Thyroid gland (tissue), 4 donors: Measurements from ENCODE around the gene AAGAB. TPM values are rescaled to one million over a fixed set of nuclear protein-coding genes. Genes with fewer than 3 reads are reported as not detected.

Source experiments
- DNase-seq, 2 donors: peaks; one replicate each; pipeline ENCODE4 v3.0.0-alpha.2; 2019
- H3K27ac ChIP-seq, 3 donors: fragments of 200-600 bp; sonication (generic); 1 replicate in 2 of 3; 2 replicates in 1 of 3; pipeline ENCODE4 v1.5.1; 2016 to 2019; ENCODE audit warnings: mild to moderate bottlenecking in 1 of 3, moderate library complexity in 1 of 3
- H3K27me3 ChIP-seq: fragments of 200-600 bp; sonication (generic); one replicate; pipeline ENCODE4 v1.5.1; 2019
- H3K36me3 ChIP-seq, 2 donors: fragments of 200-600 bp; sonication (generic); one replicate each; pipeline ENCODE4 v1.5.1; 2016 to 2019
- H3K4me1 ChIP-seq, 2 donors: fragments of 200-600 bp; sonication (generic); one replicate each; pipeline ENCODE4 v1.5.1; 2017 to 2019
- H3K4me3 ChIP-seq, 3 donors: fragments of 200-600 bp; sonication (generic); replicated peaks in 1 of 3; 1 replicate in 2 of 3; 2 replicates in 1 of 3; pipeline ENCODE4 v1.5.1; 2016; ENCODE audit warnings: mild to moderate bottlenecking in 1 of 3
- H3K9me3 ChIP-seq: fragments of 200-600 bp; sonication (generic); one replicate; pipeline ENCODE4 v1.5.1; 2017
- CTCF ChIP-seq, 6 experiments: fragments of 200-600 bp in 3 of 6; fragments of 450-650 bp in 3 of 6; sonication (generic) in 3 of 6; IDR thresholded peaks; one replicate each; pipeline ENCODE4 v1.5.1; 2016 to 2019; ENCODE audit warnings: antibody characterized with exemption in 6 of 6, mild to moderate bottlenecking in 2 of 6, inconsistent platforms in 1 of 6, moderate library complexity in 1 of 6
- POLR2A ChIP-seq, 2 donors: fragments of 450-650 bp; IDR thresholded peaks; one replicate each; pipeline ENCODE4 v1.6.1; 2017; ENCODE audit warnings: antibody characterized with exemption in 2 of 2, mild to moderate bottlenecking in 2 of 2, moderate library complexity in 1 of 2
- WGBS, 2 donors: methylation state at CpG; one replicate each; pipeline ENCODE4 v1.1.5; 2017; 5-methylcytosine and 5-hydroxymethylcytosine counted together
- intact Hi-C: fragments of 100-400 bp; cut with DNase I; formaldehyde crosslinking; loops from one replicate; pipeline ENCODE4 v1.15.1; 2023
- total RNA-seq, 4 donors: library from RNA; depleted of rRNA; stranded (reverse); fragments of >200 nt; gene quantifications; one replicate each; pipeline ENCODE4 v1.2.3, GENCODE V29; 2016

Gene AAGAB
- total RNA-seq, 4 donors from 2014 or later, result 53.7 to 61.9 (median 54.6) TPM

GRCh38 chr15:67186688-67187087 is 67.8 kb downstream of the AAGAB start:
- Histone ChIP-seq H3K9me3 (no peaks in the 10 kb centered on the region), H3K4me1 (peaks cover 18 to 23% of the 10 kb centered on the region in 2 donors), H3K4me3 (no peak overlapping the region), H3K36me3 (peaks cover 29 to 35% of the 10 kb centered on the region in 2 donors), H3K27ac (peak overlapping the region; percentile 36 to 71 (median 56)), H3K27me3 (no peaks in the 10 kb centered on the region)
- intact Hi-C loops, result no loop called here
- TF ChIP-seq CTCF (IDR thresholded peaks at IDR 0.05), result no peak
- no peak for TF ChIP-seq POLR2A (IDR thresholded peaks at IDR 0.05)
- DNase-seq, result no peak
- 82% methylated on average over 4 of the region's 4 CpGs; no CpG with 5 or more reads in 1 of the 2 donors for WGBS, 2 donors

GRCh38 chr15:67186226-67186649 is 68.2 kb downstream of the AAGAB start:
- Histone ChIP-seq H3K4me3 (no peak overlapping the region), H3K27me3 (no peaks in the 10 kb centered on the region), H3K9me3 (no peaks in the 10 kb centered on the region), H3K4me1 (peaks cover 18 to 23% of the 10 kb centered on the region in 2 donors), H3K27ac (peak overlapping the region; percentile 36 to 71 (median 56)), H3K36me3 (peaks cover 29 to 35% of the 10 kb centered on the region in 2 donors)
- peak in 1 of 2 donors; percentile 47 for DNase-seq
- intact Hi-C loops, result no loop called here
- TF ChIP-seq POLR2A (IDR thresholded peaks at IDR 0.05), result no peak
- TF ChIP-seq CTCF (IDR thresholded peaks at IDR 0.05), result no peak
- WGBS, 2 donors, result 59 to 60% methylated on average over 5 to 6 of the region's 6 CpGs

DNA sequence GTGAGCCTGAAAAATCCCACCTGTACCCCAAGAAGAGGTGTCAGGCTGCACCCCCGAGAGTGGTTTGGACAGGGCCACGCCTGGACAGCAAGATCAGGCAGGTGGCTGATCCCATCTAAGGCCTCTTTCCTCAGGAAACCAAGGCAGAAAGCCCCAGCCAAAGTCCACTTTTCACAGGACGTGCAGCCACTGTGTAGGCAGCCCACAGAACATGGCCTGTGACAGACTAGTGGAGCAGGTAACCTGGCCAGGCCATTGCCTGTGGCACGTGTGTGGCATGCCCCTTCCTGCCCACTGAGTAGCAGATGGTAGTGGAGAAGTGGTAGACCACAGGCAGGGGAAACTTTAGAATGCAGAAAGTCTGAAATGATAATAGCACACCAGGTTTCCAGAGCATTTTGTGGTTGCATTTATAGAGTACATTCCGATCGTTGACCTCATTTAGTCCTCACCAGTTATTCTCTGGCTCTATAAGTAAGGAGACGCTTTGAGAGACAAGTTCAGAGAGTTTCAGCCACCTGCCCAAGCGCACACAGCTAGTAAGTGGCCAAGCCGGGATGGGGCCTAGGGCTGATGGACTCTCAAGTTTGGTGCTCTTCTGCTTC is 68.7 kb downstream of the AAGAB start:
- H3K4me1 ChIP-seq, result peaks cover 18 to 23% of the 10 kb centered on the region in 2 donors
- DNase-seq, result no peak
- H3K27ac ChIP-seq, result peak overlapping the region; percentile 36 to 71 (median 56)
- H3K9me3 ChIP-seq, result no peaks in the 10 kb centered on the region
- no peaks in the 10 kb centered on the region for H3K27me3 ChIP-seq
- 80 to 89% methylated on average over 9 of the region's 9 CpGs for WGBS, 2 donors
- peaks cover 26 to 34% of the 10 kb centered on the region in 2 donors for H3K36me3 ChIP-seq
- intact Hi-C loops, result no loop called here
- H3K4me3 ChIP-seq, result no peak overlapping the region
- TF ChIP-seq CTCF (IDR thresholded peaks at IDR 0.05) (no peak), POLR2A (IDR thresholded peaks at IDR 0.05) (peak in 1 of 2 donors; percentile 2)

GRCh38 chr15:67185051-67185450 is 69.4 kb downstream of the AAGAB start:
- H3K36me3 ChIP-seq, result peaks cover 19 to 28% of the 10 kb centered on the region in 2 donors
- H3K4me1 ChIP-seq, result peaks cover 18 to 23% of the 10 kb centered on the region in 2 donors

More at GRCh38 chr15:67185051-67185450, 69.4 kb downstream of the AAGAB start:
- Histone ChIP-seq H3K27me3 (no peaks in the 10 kb centered on the region), H3K4me3 (no peak overlapping the region), H3K9me3 (no peaks in the 10 kb centered on the region), H3K27ac (peak overlapping the region in 2 of 3 donors; percentile 56 to 71)
- no peak for DNase-seq
- TF ChIP-seq POLR2A (IDR thresholded peaks at IDR 0.05) (no peak), CTCF (IDR thresholded peaks at IDR 0.05) (no peak)
- WGBS, 2 donors, result 75 to 94% methylated on average over 6 of the region's 6 CpGs
- intact Hi-C loops, result no loop called here
